Measurements from ENCODE around the gene YPEL4.
A peak's percentile ranks its signal among the peaks of the same experiment; 100 is the strongest.
"Not testable (repeated sequence)": the region's sequence is repeated elsewhere in the genome, so short reads cannot be mapped to it uniquely, and the experiment has no call there.

YPEL4 gene

DNA sequence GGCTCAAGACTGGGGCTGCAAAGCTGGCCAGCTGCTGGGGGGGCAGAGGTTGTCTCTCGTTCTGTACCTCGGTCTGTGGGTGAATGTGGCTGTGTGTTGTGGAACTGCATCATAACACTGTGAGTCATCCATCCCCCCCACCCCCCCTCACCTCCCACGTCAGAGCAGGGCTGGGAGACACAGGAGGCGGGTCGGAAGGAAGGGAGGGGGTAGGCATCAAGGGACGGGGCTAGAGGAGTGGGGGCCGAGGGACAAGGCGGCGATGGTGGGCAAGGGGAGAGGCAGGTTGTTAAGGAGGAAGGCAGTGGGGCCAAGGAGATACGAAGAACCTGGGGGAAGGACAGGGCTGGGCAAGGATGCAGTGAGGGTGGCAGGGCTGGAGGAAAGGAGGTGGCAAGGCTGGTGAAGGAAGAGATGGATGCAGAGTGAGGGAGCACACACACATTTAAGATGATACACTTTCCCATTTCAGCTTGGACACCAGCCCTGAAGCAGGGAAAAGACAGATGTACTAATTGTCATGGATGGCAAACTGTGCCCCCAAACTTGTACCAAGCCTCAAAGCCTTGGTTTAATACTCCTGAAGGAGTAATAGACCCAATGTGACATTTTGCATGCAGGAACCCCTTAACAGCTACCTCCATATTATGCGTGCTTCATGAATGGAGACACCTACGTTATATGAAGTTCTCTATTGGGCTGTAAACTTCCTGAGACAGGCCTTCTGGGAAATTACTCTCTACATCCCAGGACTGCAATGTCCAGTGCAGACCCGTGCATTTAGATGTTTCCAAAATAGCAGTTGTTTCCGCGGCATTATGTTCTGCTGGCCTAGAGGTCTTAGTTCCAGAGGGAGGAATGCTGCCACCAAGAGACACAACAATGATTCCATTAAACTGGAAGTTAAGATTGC lies at the start of gene YPEL4:
TSS of gene YPEL4 (minus strand) at position 87 of the 913 bp plus-strand sequence. CDS start 2,805 bp downstream, outside the sequence.
- peak; percentile 18 to 29 for DNase-seq (ENCODE audit: extremely low read depth in 1 of 2, low read depth in 1 of 2)

GRCh38 chr11:57698843-57699365 lies 49.2 kb upstream of the YPEL4 start:
- DNase-seq (ENCODE audit: extremely low read depth in 1 of 2, low read depth in 1 of 2) = no peak

DNA sequence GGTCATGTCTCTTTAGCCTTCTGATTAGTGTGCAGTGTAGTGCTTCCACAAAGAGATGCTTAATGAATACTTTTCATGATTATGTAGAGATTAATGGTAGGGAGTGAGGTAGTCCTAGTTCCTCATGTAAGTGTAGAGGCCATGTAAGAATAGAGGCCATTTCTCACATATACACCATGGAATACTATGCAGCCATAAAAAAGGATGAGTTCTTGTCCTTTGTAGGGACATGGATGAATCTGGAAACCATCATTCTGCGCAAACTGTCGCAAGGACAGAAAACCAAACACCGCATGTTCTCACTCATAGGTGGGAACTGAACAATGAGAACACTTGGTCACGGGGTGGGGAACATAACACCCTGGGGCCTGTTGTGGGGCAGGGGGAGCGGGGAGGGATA lies 40.8 kb upstream of the YPEL4 start:
- DNase-seq (ENCODE audit: extremely low read depth in 1 of 2, low read depth in 1 of 2) = not testable (repeated sequence)

- no peak for DNase-seq (ENCODE audit: extremely low read depth in 1 of 2, low read depth in 1 of 2)
Observed at GRCh38 chr11:57681168-57681567, 31.5 kb upstream of the YPEL4 start.

DNA sequence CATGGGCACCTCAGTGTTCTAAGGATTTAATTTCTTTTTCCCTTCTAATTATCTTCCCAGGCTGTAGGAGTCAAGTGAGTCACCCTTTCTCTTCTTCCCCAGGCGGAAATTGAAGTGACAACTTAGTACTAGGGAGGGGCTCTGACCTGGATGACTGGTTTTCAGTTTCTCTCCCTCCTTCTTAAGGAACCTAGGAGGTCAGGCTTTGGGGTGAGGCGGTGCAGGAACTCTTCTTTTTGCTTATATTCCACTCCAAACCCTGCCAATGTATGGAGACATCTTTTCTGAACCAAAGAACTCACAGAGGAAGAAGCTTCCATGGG lies 30.8 kb upstream of the YPEL4 start:
- no peak for DNase-seq (ENCODE audit: extremely low read depth in 1 of 2, low read depth in 1 of 2)

- DNase-seq (ENCODE audit: extremely low read depth in 1 of 2, low read depth in 1 of 2) = no peak
Observed at GRCh38 chr11:57679396-57679795, 29.7 kb upstream of the YPEL4 start.

- no peak for DNase-seq (ENCODE audit: extremely low read depth in 1 of 2, low read depth in 1 of 2)
Observed at GRCh38 chr11:57675176-57675941, 25.6 kb upstream of the YPEL4 start.

- DNase-seq (ENCODE audit: extremely low read depth in 1 of 2, low read depth in 1 of 2) = no peak
Observed at GRCh38 chr11:57674251-57674650, 24.5 kb upstream of the YPEL4 start.

- peak in 1 of 2 donors; percentile 18 for DNase-seq (ENCODE audit: extremely low read depth in 1 of 2, low read depth in 1 of 2)
Observed at GRCh38 chr11:57668434-57668782, 18.7 kb upstream of the YPEL4 start.

- peak; percentile 98 to 99 for DNase-seq (ENCODE audit: extremely low read depth in 1 of 2, low read depth in 1 of 2)
Observed at GRCh38 chr11:57667736-57668433, 18.2 kb upstream of the YPEL4 start, which contains the start of gene ZDHHC5. Gene ZDHHC5, plus strand, starts transcription at chr11:57668114. Its CDS starts 4,977 bp downstream, at chr11:57673091.

- peak; percentile 75 to 93 for DNase-seq (ENCODE audit: extremely low read depth in 1 of 2, low read depth in 1 of 2)
Observed at GRCh38 chr11:57667117-57667735, 17.5 kb upstream of the YPEL4 start.

GRCh38 chr11:57663975-57664374 lies 14.3 kb upstream of the YPEL4 start:
- no peak for DNase-seq (ENCODE audit: extremely low read depth in 1 of 2, low read depth in 1 of 2)

- DNase-seq (ENCODE audit: extremely low read depth in 1 of 2, low read depth in 1 of 2) = no peak
Observed at GRCh38 chr11:57662893-57663292, 13.2 kb upstream of the YPEL4 start.

DNA sequence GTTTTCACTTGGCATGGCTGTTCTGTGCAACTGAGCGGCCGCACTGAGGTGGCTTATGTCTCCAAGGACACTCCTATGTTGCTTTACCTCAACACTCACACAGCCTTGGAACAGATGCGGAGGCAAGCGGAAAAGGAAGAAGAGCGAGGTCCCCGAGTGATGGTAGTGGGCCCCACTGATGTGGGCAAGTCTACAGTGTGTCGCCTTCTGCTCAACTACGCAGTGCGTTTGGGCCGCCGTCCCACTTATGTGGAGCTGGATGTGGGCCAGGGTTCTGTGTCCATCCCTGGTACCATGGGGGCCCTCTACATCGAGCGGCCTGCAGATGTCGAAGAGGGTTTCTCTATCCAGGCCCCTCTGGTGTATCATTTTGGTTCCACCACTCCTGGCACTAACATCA lies 10.0 kb upstream of the YPEL4 start:
- DNase-seq (ENCODE audit: extremely low read depth in 1 of 2, low read depth in 1 of 2) = no peak

- no peak for DNase-seq (ENCODE audit: extremely low read depth in 1 of 2, low read depth in 1 of 2)
Observed at GRCh38 chr11:57658023-57658361, 8.3 kb upstream of the YPEL4 start.

- DNase-seq (ENCODE audit: extremely low read depth in 1 of 2, low read depth in 1 of 2) = peak; percentile 98 to 100
Observed at GRCh38 chr11:57657194-57658022, 7.7 kb upstream of the YPEL4 start, which contains the start of gene CLP1. Gene CLP1, plus strand, starts transcription at chr11:57657762. Its CDS starts 1,715 bp downstream, at chr11:57659477.

DNA sequence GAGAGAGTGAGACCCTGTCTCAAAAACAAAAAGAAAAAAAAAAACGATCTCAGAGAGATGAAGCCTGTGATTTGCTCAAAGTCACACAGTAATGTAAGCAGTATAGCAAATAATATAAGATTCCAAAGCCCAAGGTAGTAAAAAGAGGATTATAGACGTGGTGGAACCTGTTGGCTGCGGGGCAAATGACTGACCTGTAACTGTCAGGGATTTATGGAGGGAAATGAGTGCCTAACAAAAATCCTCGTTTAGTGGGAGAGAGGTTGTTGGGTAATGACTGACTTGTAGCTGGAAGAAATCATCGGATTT lies 7.1 kb upstream of the YPEL4 start:
- DNase-seq (ENCODE audit: extremely low read depth in 1 of 2, low read depth in 1 of 2) = no peak

DNA sequence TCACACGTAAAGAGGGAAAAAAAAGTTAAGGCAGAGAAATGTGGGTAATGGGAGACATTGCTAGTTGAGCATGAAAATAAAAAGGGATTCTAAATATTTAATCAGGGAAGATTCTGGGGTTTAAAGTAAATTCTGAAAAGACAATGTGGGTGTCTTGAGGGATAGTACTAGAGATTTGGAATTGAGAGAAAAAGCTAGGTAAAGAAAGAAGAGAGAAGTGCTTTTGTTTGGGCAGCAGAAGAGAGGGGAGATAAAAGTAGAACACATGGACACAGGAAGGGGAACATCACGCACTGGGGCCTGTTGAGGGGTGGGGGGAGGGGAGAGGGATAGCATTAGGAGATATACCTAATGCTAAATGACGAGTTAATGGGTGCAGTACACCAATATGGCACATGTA lies 3.5 kb upstream of the YPEL4 start:
- DNase-seq (ENCODE audit: extremely low read depth in 1 of 2, low read depth in 1 of 2) = no peak

DNA sequence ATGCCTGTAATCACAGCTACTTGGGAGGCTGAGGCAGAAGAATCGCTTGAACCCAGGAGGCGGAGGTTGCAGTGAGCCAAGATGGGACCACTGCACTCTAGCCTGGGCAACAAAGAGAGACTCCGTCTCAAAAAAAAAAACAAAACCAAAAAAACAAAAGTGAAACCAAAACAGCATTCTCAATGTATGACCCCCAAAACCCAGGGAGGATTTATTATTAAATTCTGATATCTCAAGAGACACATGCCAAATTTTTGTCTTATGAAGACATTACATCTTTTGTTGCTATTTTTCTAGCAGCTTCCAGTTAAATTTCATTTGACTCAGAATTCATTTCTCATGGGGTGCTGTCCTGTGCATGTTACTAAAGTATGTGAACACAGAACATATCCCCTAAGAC lies 3.0 kb upstream of the YPEL4 start:
- no peak for DNase-seq (ENCODE audit: extremely low read depth in 1 of 2, low read depth in 1 of 2)

GRCh38 chr11:57652230-57652629 lies 2.5 kb upstream of the YPEL4 start:
- not testable (repeated sequence) for DNase-seq (ENCODE audit: extremely low read depth in 1 of 2, low read depth in 1 of 2)
